Measurements from ENCODE around the gene NDUFA7. TPM values are rescaled to one million over a fixed set of nuclear protein-coding genes. Genes with fewer than 3 reads are reported as not detected.
"Not testable (repeated sequence)": the region's sequence is repeated elsewhere in the genome, so short reads cannot be mapped to it uniquely, and the experiment has no call there.

NDUFA7 gene
- total RNA-seq, 1 donor from 2014 or later, result 134 TPM

GRCh38 chr19:8319807-8320520, 1.2 kb downstream of the NDUFA7 start:
- no peaks in the 10 kb centered on the region for H3K9me3 ChIP-seq (replicated peaks)
- intact Hi-C loops (cut with micrococcal nuclease), result no loop called here
- peaks cover 69% of the 10 kb centered on the region for H3K4me1 ChIP-seq
- DNase-seq, result no peak
- peak overlapping the region; percentile 91 for H3K27ac ChIP-seq (replicated peaks)
- no peak for TF ChIP-seq CTCF (IDR thresholded peaks at IDR 0.05; ENCODE audit: borderline replicate concordance)
- no peaks in the 10 kb centered on the region for H3K27me3 ChIP-seq (ENCODE audit: low read depth)
- H3K4me3 ChIP-seq, result peak overlapping the region; percentile 79
- peaks cover 36% of the 10 kb centered on the region for H3K36me3 ChIP-seq

GRCh38 chr19:8318835-8319234, 2.3 kb downstream of the NDUFA7 start:
- Histone ChIP-seq H3K36me3 (peaks cover 37% of the 10 kb centered on the region), H3K4me1 (peaks cover 57% of the 10 kb centered on the region)
- DNase-seq; intact Hi-C loops (cut with micrococcal nuclease); H3K27me3 ChIP-seq (ENCODE audit: low read depth); H3K27ac ChIP-seq (replicated peaks); H3K9me3 ChIP-seq (replicated peaks); H3K4me3 ChIP-seq: not testable (repeated sequence)

GRCh38 chr19:8316351-8317125, 4.6 kb downstream of the NDUFA7 start:
- Histone ChIP-seq H3K27me3 (ENCODE audit: low read depth) (no peaks in the 10 kb centered on the region), H3K27ac (replicated peaks) (peak overlapping the region; percentile 64), H3K9me3 (replicated peaks) (no peaks in the 10 kb centered on the region), H3K4me1 (peaks cover 53% of the 10 kb centered on the region), H3K36me3 (peaks cover 30% of the 10 kb centered on the region), H3K4me3 (no peak overlapping the region)
- intact Hi-C loops (cut with micrococcal nuclease), result no loop called here
- no peak for DNase-seq
- no peak for TF ChIP-seq CTCF (IDR thresholded peaks at IDR 0.05; ENCODE audit: borderline replicate concordance)

GRCh38 chr19:8314981-8315640, 6.1 kb downstream of the NDUFA7 start:
- H3K9me3 ChIP-seq (replicated peaks); intact Hi-C loops (cut with micrococcal nuclease); DNase-seq; H3K4me3 ChIP-seq; H3K27me3 ChIP-seq (ENCODE audit: low read depth): not testable (repeated sequence)
- H3K4me1 ChIP-seq, result peaks cover 45% of the 10 kb centered on the region
- H3K27ac ChIP-seq (replicated peaks), result peak overlapping the region; percentile 55
- H3K36me3 ChIP-seq, result peaks cover 39% of the 10 kb centered on the region

- intact Hi-C loops (cut with micrococcal nuclease), result no loop called here
- H3K36me3 ChIP-seq, result peaks cover 47% of the 10 kb centered on the region
Measured at GRCh38 chr19:8311461-8312260, 9.5 kb downstream of the NDUFA7 start.

More at GRCh38 chr19:8311461-8312260, 9.5 kb downstream of the NDUFA7 start:
- no peaks in the 10 kb centered on the region for H3K9me3 ChIP-seq (replicated peaks)
- TF ChIP-seq CTCF (IDR thresholded peaks at IDR 0.05; ENCODE audit: borderline replicate concordance), result no peak
- no peaks in the 10 kb centered on the region for H3K27me3 ChIP-seq (ENCODE audit: low read depth)
- H3K4me3 ChIP-seq, result peak overlapping the region; percentile 16
- H3K27ac ChIP-seq (replicated peaks), result peak overlapping the region; percentile 81
- peaks cover 58% of the 10 kb centered on the region for H3K4me1 ChIP-seq
- peak; percentile 47 for DNase-seq

Data from left ventricle myocardium inferior (tissue), 1 donor.